Measurements from ENCODE around the gene HCFC1R1. TPM values are rescaled to one million over a fixed set of nuclear protein-coding genes. Genes with fewer than 3 reads are reported as not detected.

Gene HCFC1R1
- total RNA-seq, 4 donors from 2014 or later: 27.5 to 41.5 (median 31.9) TPM

GRCh38 chr16:3026609-3027488, 3.1 kb upstream of the HCFC1R1 start:
- H3K4me3 ChIP-seq (ENCODE audit: low read depth, poor library complexity, severe bottlenecking): no peak overlapping the region
- intact Hi-C loops (cut with DNase I; ENCODE audit: low total_unique reads): no loop called here
- no peak for DNase-seq (ENCODE audit: low spot score in 2 of 2)
- no peak for TF ChIP-seq CTCF (IDR thresholded peaks at IDR 0.05)
- no peak for TF ChIP-seq POLR2A (IDR thresholded peaks at IDR 0.05)
- WGBS, 2 donors: 95 to 96% methylated on average over 19 to 22 of the region's 24 CpGs

GRCh38 chr16:3026003-3026378, 2.2 kb upstream of the HCFC1R1 start:
- 92 to 94% methylated on average over 8 of the region's 8 CpGs for WGBS, 2 donors
- H3K4me3 ChIP-seq (ENCODE audit: low read depth, poor library complexity, severe bottlenecking): no peak overlapping the region
- TF ChIP-seq POLR2A (IDR thresholded peaks at IDR 0.05) (no peak), CTCF (IDR thresholded peaks at IDR 0.05) (no peak)
- intact Hi-C loops (cut with DNase I; ENCODE audit: low total_unique reads): no loop called here
- no peak for DNase-seq (ENCODE audit: low spot score in 2 of 2)

- 90 to 91% methylated on average over 17 to 18 of the region's 18 CpGs for WGBS, 2 donors
- DNase-seq (ENCODE audit: low spot score in 2 of 2): no peak
- intact Hi-C loops (cut with DNase I; ENCODE audit: low total_unique reads): no loop called here
- TF ChIP-seq CTCF (IDR thresholded peaks at IDR 0.05) (no peak), POLR2A (IDR thresholded peaks at IDR 0.05) (no peak)
- H3K4me3 ChIP-seq (ENCODE audit: low read depth, poor library complexity, severe bottlenecking): no peak overlapping the region
Measured at GRCh38 chr16:3025032-3026002, 1.6 kb upstream of the HCFC1R1 start.

- WGBS, 2 donors: 3 to 6% methylated on average over 5 to 6 of the region's 6 CpGs
- intact Hi-C loops (cut with DNase I; ENCODE audit: low total_unique reads): no loop called here
- TF ChIP-seq CTCF (IDR thresholded peaks at IDR 0.05) (no peak), POLR2A (IDR thresholded peaks at IDR 0.05) (no peak)
- no peak for DNase-seq (ENCODE audit: low spot score in 2 of 2)
- H3K4me3 ChIP-seq (ENCODE audit: low read depth, poor library complexity, severe bottlenecking): peak overlapping the region; percentile 60
Measured at GRCh38 chr16:3023415-3023668, 400 bp downstream of the HCFC1R1 start.

GRCh38 chr16:3022684-3023414, 893 bp downstream of the HCFC1R1 start:
- no peak overlapping the region for H3K4me3 ChIP-seq (ENCODE audit: low read depth, poor library complexity, severe bottlenecking)
- TF ChIP-seq POLR2A (IDR thresholded peaks at IDR 0.05) (no peak), CTCF (IDR thresholded peaks at IDR 0.05) (no peak)
- intact Hi-C loops (cut with DNase I; ENCODE audit: low total_unique reads): no loop called here
- no peak for DNase-seq (ENCODE audit: low spot score in 2 of 2)
- WGBS, 2 donors: 15 to 19% methylated on average over 8 of the region's 8 CpGs
